SH-SY5Y (cell line): ENCODE data around the gene EDEM3.

ENCODE experiments used
- GATA2 ChIP-seq: IDR thresholded peaks from 2 replicates; pipeline ENCODE4 v1.6.1; 2011; ENCODE audit warnings: mild to moderate bottlenecking, low read depth, low read length
- GATA3 ChIP-seq: IDR thresholded peaks from 2 replicates; pipeline ENCODE4 v1.6.1; 2011; ENCODE audit warnings: low read depth, mild to moderate bottlenecking, low read length, moderate library complexity

DNA sequence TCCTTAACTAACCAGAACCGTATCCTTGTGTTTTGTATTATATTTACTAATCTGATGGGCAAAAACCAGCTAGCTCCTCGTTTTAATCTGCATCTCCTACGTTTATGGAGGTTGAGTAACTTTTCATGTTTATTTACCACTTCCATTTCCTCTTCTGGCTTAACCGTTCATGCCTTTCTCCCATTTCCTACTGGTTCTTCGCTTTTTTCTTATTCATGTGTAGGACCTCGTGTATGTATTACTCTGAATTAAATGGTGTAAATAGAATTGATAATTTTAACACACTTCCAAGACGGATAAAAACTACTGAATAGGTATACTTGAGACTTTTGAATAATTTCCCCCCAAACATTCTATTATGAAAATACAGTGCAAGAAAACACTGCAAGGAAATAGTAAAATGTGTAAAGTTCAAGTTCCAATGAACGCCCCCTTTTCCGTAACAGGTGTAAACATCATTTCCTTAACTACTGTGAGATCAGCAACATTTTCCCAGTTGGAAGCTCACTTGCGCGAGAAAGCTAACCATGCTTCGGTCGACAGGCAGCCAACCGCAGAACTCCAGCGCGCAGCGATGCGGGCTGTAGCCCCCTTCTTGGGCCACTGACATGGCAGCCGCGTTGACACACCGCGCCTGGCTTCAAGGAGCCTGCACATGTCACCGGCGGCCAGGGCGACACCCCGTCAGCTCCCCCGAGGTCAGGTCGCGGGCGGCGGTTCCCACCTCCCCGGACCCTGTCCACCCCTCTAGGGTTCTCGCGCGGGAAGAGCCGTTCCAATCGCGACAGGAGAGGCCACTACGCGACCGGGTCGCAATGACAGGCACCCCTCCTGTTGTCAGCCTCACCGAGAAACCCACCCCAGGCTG, 816 bp downstream of the EDEM3 start:
- TF ChIP-seq GATA2 (no peak; the same call in 1 of the 2 replicates), GATA3 (no peak)
